Stimulated activated CD8-positive, alpha-beta memory T cell treated with anti-CD3 and anti-CD28 coated beads, Interleukin-12 subunit alpha, Interleukin-12 subunit beta, amount 100 ng/mL, for 24 hours (primary cell): ENCODE data around the gene FNIP2.
"Not testable (repeated sequence)": the region's sequence is repeated elsewhere in the genome, so short reads cannot be mapped to it uniquely, and the experiment has no call there.

ENCODE experiments used
- DNase-seq: peaks from one replicate; pipeline ENCODE4 v3.0.0-alpha.2; 2020; ENCODE audit errors: extremely low read depth

Gene FNIP2

GRCh38 chr4:158768555-158769174, at the start of gene FNIP2:
FNIP2 (plus strand) TSS chr4:158769026; CDS start chr4:158769213, 187 bp downstream.
- DNase-seq: peak; percentile 34

- no peak for DNase-seq
Observed at GRCh38 chr4:158721680-158722079, 47.1 kb upstream of the FNIP2 start.

- no peak for DNase-seq
Observed at GRCh38 chr4:158722291-158722916, 46.4 kb upstream of the FNIP2 start.

- DNase-seq: peak; percentile 67
Observed at GRCh38 chr4:158722917-158723793, 45.7 kb upstream of the FNIP2 start, which contains the start of gene PPID. PPID (minus strand) TSS chr4:158723396; CDS start chr4:158723288, 108 bp downstream.

GRCh38 chr4:158724637-158725036, 44.2 kb upstream of the FNIP2 start:
- DNase-seq: no peak

- no peak for DNase-seq
Observed at GRCh38 chr4:158726633-158727032, 42.2 kb upstream of the FNIP2 start.

- DNase-seq: no peak
Observed at GRCh38 chr4:158728236-158728635, 40.6 kb upstream of the FNIP2 start.

GRCh38 chr4:158729716-158730559, 38.9 kb upstream of the FNIP2 start:
- DNase-seq: no peak

- DNase-seq: no peak
Observed at GRCh38 chr4:158738866-158739265, 30.0 kb upstream of the FNIP2 start.

- DNase-seq: no peak
Observed at GRCh38 chr4:158739600-158739999, 29.2 kb upstream of the FNIP2 start.

- DNase-seq: no peak
Observed at GRCh38 chr4:158741326-158742021, 27.4 kb upstream of the FNIP2 start.

- not testable (repeated sequence) for DNase-seq
Observed at GRCh38 chr4:158746537-158746936, 22.3 kb upstream of the FNIP2 start.

- no peak for DNase-seq
Observed at GRCh38 chr4:158750379-158750778, 18.4 kb upstream of the FNIP2 start.

- no peak for DNase-seq
Observed at GRCh38 chr4:158754385-158755180, 14.2 kb upstream of the FNIP2 start.

- DNase-seq: not testable (repeated sequence)
Observed at GRCh38 chr4:158755819-158756218, 13.0 kb upstream of the FNIP2 start.

GRCh38 chr4:158756588-158756987, 12.2 kb upstream of the FNIP2 start:
- DNase-seq: no peak

- no peak for DNase-seq
Observed at GRCh38 chr4:158758142-158758541, 10.7 kb upstream of the FNIP2 start.

- no peak for DNase-seq
Observed at GRCh38 chr4:158758703-158759102, 10.1 kb upstream of the FNIP2 start.

- DNase-seq: not testable (repeated sequence)
Observed at GRCh38 chr4:158759539-158759938, 9.3 kb upstream of the FNIP2 start.

- no peak for DNase-seq
Observed at GRCh38 chr4:158760866-158761265, 8.0 kb upstream of the FNIP2 start.
